GM12872 (cell line): ENCODE measurements around the gene FAM240B.

Experiments
- TF ChIP-seq, protein P1 (sequence below): IDR thresholded peaks from 3 replicates; pipeline ENCODE4 v1.5.1; 2011; ENCODE audit warnings: low read depth, mild to moderate bottlenecking, low read length, moderate library complexity; ENCODE audit not compliant: insufficient read depth

FAM240B gene

DNA sequence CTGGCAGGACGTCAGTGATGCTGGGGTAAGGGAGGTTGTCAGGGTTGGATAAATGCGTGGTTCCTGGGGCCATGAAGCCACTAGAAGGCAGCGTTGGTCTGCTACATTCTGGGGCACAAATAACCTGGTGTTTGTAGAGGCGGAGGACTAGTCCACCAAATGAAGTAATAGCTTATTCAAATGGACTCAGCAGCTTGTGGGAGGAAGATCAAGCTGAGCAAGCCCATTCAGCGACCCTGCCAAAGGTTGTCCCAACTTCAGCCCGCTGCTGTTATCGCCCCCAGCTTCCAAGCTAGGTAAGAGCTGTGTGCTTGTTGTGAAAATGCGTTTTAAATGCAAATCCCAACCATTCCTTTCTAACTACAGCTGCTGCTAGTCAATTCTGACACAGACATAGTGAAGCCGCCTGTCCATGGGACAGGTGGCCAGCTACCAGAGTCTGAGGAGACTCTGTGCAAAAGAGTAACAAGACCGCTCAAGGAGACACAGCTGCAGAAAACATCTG lies 7.6 kb upstream of the FAM240B start:
- TF ChIP-seq, protein P1, sequence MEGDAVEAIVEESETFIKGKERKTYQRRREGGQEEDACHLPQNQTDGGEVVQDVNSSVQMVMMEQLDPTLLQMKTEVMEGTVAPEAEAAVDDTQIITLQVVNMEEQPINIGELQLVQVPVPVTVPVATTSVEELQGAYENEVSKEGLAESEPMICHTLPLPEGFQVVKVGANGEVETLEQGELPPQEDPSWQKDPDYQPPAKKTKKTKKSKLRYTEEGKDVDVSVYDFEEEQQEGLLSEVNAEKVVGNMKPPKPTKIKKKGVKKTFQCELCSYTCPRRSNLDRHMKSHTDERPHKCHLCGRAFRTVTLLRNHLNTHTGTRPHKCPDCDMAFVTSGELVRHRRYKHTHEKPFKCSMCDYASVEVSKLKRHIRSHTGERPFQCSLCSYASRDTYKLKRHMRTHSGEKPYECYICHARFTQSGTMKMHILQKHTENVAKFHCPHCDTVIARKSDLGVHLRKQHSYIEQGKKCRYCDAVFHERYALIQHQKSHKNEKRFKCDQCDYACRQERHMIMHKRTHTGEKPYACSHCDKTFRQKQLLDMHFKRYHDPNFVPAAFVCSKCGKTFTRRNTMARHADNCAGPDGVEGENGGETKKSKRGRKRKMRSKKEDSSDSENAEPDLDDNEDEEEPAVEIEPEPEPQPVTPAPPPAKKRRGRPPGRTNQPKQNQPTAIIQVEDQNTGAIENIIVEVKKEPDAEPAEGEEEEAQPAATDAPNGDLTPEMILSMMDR, result 0 out of 3 replicates have a peak, but pooled peaks have one; percentile 27

DNA sequence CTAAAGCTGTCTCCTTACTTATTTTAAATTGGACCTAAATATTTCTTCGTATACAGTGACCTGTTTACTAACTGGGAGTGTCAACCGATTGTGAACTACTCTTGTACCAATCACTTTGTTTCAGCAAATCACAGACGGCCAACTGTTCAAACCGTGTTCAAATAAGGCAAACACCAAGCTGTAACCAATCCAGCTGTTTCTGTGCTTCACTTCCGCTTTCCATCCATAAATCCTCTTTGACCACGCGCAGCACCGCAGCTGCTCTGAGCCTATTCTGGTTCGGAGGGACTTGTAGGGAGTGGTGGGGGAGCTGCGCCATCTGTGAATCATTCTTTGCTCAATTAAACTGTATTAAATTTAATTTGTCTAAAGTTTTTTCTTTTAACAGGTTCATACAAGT lies 4.8 kb upstream of the FAM240B start:
- TF ChIP-seq, protein P1, result no peak

DNA sequence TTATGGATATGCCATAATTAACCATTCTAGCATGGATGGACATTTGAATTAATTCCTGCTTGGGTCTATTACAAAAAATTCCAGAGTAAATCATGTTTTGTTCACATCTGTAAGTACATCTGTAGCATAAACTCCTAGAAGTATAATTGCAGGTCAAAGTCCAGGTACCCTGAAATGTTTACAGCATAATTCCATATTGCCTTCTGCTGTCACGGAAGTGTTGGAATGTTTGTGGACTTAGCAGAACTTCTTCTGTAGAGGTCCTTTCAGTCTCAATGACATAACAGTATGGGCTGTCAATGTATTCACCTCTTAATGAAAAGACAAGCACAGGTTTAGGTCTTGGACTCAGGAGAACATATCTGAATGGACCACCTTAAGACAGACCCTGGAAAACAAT lies 1.8 kb downstream of the FAM240B start:
- TF ChIP-seq, protein P1, result no peak

DNA sequence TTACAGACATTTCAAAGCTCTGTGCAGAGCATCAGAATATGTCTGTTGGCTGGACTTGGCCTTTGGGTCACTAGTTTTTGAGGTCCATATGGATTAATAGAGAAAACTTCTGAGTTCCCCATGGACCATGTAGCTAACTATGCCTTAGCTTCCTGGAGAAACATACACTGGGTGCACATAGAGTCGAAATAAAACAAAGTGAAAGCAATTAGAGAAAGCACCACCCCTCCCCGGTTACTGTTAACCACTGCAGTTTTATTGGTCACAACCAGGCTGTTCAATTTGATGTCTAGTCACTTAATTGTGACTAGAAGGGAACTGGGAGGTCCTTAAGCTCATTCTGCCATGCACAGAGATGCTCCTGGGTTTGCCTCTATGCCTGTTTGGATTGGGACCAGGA lies 4.2 kb downstream of the FAM240B start:
- TF ChIP-seq, protein P1, result no peak

DNA sequence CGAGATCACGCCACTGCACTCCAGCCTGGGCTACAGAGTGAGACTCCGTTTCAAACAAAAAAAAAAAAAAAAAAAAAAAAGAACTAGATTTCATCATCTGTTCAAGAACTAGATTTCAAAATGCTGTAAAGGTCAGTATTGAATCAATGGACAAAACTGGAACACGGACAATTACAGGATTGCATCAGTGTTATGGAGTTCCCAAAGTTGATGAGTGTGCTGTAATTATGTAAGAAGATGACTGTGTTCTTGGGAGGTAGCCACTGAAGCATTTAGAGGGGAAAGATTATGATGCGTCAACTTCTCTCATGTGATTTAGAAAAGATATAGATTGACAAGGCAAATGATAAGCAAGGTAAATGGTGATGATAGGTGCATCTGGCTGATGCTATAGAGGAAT lies 6.5 kb downstream of the FAM240B start:
- TF ChIP-seq, protein P1, result no peak

DNA sequence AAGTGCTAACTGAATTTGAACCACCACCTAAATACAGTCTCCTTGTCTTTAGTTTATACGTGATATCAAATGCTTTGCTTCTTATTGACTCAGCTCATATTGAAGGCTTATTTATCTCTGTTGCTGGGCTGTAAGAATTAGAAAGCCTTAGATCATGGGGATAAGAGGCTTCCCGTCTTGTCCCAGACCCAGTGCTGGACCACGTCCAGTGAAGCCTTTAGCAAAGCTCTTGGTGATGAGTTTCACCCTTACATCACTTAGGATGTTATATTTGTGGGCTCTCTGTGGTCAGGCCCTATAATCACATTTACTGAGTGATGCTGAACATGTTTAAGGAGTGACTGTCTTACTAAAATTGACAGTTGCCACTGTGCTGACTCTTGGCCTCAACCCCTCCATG lies 11.2 kb downstream of the FAM240B start:
- TF ChIP-seq, protein P1, result no peak

DNA sequence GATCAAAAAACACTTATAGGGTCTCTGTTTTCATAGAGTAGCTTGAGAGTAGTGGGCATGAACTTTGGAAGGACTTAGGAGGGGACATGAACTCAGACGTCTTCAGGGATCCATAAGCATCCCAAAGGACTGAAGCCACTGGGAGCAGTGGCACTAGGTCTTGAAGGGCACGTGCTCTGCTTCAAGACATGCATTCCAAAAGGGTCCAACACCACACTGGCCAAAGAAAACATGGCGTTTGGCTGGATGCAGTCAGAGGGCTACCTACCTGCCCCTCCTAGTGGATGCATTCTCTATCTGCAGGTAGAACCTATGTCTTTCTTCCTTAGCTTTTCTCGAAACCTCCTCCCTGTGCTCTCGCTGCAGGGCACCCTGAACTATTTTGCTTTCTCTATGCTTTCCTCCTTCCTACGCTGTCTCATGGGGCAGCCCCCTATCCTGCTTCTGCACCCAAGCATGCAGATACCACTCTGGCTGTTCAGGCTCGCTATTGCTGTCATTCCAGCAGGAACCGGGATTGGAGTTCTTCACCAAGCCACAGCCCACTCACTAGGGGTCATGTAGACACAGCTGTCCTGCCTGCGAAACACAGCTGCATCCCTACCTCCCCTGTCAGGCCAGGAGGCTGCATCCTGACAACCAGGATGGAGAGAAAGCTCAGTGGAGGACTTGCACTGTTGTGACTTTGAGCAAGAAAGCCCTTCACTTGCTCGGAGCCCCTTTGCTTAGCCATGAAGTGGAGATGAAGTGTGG lies 11.9 kb downstream of the FAM240B start:
- TF ChIP-seq, protein P1, result peak; percentile 78
